DOHH2 (cell line): ENCODE measurements around the gene MGRN1.

Experiments
- CTCF ChIP-seq: fragments of 200-600 bp; sonication (generic); IDR thresholded peaks from one replicate; pipeline ENCODE4 v1.5.1; 2014; ENCODE audit warnings: antibody characterized with exemption, mild to moderate bottlenecking, low read depth, low read length; ENCODE audit not compliant: poor library complexity, severe bottlenecking
- EZH2phosphoT487 ChIP-seq: fragments of 200-600 bp; sonication (generic); IDR thresholded peaks from 2 replicates; pipeline ENCODE4 v1.6.1; 2017; ENCODE audit warnings: borderline replicate concordance, mild to moderate bottlenecking, antibody characterized with exemption, low read length, moderate library complexity, mixed read lengths

GRCh38 chr16:4714996-4715395 is 90.4 kb downstream of the MGRN1 start:
- TF ChIP-seq CTCF (no peak), EZH2phosphoT487 (no peak)
